GM23338 (cell line): ENCODE results near the gene NSRP1.

Experiments used
- CREB1 ChIP-seq: fragments of 250-450 bp; sonication (Bioruptor Pico); IDR thresholded peaks from 2 replicates; pipeline ENCODE4 v1.5.0; 2020; ENCODE audit warnings: low read depth, mild to moderate bottlenecking, moderate library complexity
- EZH2 ChIP-seq: fragments of 200-600 bp; sonication (generic); IDR thresholded peaks from one replicate; pipeline ENCODE4 v1.8.0; 2017; ENCODE audit warnings: antibody characterized with exemption, mild to moderate bottlenecking, low read depth; ENCODE audit not compliant: unreplicated experiment
- EZH2phosphoT487 ChIP-seq: fragments of 200-600 bp; sonication (generic); IDR thresholded peaks from one replicate; pipeline ENCODE4 v1.8.1; 2018; ENCODE audit warnings: antibody characterized with exemption; ENCODE audit not compliant: unreplicated experiment
- JUNB ChIP-seq: IDR thresholded peaks from one replicate; pipeline ENCODE4 v1.6.1; 2016; ENCODE audit warnings: antibody characterized with exemption; ENCODE audit not compliant: unreplicated experiment
- NANOG ChIP-seq: IDR thresholded peaks from 2 replicates; pipeline ENCODE4 v1.6.1; 2016; ENCODE audit warnings: antibody characterized with exemption, borderline replicate concordance
- POLR2AphosphoS5 ChIP-seq: IDR thresholded peaks from 2 replicates; pipeline ENCODE4 v1.6.1; 2016; ENCODE audit warnings: antibody characterized with exemption, low read depth
- REST ChIP-seq: IDR thresholded peaks from one replicate; pipeline ENCODE4 v1.6.1; 2018; ENCODE audit warnings: antibody characterized with exemption; ENCODE audit not compliant: unreplicated experiment
- STAT1 ChIP-seq: IDR thresholded peaks from one replicate; pipeline ENCODE4 v1.6.1; 2016; ENCODE audit warnings: antibody characterized with exemption; ENCODE audit not compliant: unreplicated experiment
- ZNF114 ChIP-seq: fragments of 250-450 bp; sonication (Bioruptor Pico); IDR thresholded peaks from 2 replicates; pipeline ENCODE4 v1.5.0; 2020; ENCODE audit warnings: mild to moderate bottlenecking, moderate library complexity
- ZNF331 ChIP-seq: fragments of 250-450 bp; sonication (Bioruptor Pico); IDR thresholded peaks from 2 replicates; pipeline ENCODE4 v1.5.0; 2020; ENCODE audit warnings: low read depth, mild to moderate bottlenecking, moderate library complexity
- TF ChIP-seq, protein P1 (sequence below), 2 experiments: fragments of 200-600 bp in 1 of 2; sonication (generic) in 1 of 2; conservative IDR thresholded peaks; 2 replicates each; pipeline versions ENCODE4 v1.5.1 to v1.6.1; 2016 to 2017; ENCODE audit warnings: antibody characterized with exemption in 2 of 2, low read depth in 2 of 2, mild to moderate bottlenecking in 2 of 2, moderate library complexity in 1 of 2
- TF ChIP-seq, protein P2 (sequence below): IDR thresholded peaks from 2 replicates; pipeline ENCODE4 v1.6.1; 2016; ENCODE audit warnings: antibody characterized with exemption

DNA sequence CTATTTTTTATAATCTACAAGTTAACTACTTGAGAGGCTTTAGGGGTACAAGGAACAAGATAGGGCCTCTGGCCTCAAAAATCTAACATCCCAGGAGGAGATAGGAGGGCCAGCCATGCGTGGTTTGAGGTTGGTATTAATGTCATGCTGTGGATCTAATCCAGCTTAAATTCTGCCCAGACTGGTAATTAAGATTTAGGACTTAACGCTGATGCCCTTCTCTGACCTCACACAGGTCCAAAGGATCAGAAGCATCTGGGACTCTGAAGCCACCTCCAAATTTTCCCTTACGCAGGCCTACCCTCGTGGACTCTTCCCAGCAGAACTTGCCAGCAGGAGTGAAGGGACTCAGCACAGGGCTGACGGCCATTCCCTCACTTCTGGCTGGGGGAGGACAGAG lies 103.8 kb downstream of the NSRP1 start:
- TF ChIP-seq, protein P1, sequence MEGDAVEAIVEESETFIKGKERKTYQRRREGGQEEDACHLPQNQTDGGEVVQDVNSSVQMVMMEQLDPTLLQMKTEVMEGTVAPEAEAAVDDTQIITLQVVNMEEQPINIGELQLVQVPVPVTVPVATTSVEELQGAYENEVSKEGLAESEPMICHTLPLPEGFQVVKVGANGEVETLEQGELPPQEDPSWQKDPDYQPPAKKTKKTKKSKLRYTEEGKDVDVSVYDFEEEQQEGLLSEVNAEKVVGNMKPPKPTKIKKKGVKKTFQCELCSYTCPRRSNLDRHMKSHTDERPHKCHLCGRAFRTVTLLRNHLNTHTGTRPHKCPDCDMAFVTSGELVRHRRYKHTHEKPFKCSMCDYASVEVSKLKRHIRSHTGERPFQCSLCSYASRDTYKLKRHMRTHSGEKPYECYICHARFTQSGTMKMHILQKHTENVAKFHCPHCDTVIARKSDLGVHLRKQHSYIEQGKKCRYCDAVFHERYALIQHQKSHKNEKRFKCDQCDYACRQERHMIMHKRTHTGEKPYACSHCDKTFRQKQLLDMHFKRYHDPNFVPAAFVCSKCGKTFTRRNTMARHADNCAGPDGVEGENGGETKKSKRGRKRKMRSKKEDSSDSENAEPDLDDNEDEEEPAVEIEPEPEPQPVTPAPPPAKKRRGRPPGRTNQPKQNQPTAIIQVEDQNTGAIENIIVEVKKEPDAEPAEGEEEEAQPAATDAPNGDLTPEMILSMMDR (conservative IDR thresholded peaks at IDR 0.05; ENCODE audit: low read depth in 2 of 2) = no peak
- TF ChIP-seq REST (no peak), EZH2 (no peak), EZH2phosphoT487 (no peak), JUNB (no peak), CREB1 (CRISPR knock-in tag) (no peak), POLR2AphosphoS5 (no peak), NANOG (no peak), STAT1 (no peak), ZNF331 (no peak), ZNF114 (CRISPR knock-in tag) (no peak)
- TF ChIP-seq, protein P2, sequence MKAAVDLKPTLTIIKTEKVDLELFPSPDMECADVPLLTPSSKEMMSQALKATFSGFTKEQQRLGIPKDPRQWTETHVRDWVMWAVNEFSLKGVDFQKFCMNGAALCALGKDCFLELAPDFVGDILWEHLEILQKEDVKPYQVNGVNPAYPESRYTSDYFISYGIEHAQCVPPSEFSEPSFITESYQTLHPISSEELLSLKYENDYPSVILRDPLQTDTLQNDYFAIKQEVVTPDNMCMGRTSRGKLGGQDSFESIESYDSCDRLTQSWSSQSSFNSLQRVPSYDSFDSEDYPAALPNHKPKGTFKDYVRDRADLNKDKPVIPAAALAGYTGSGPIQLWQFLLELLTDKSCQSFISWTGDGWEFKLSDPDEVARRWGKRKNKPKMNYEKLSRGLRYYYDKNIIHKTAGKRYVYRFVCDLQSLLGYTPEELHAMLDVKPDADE = no peak
